ENCODE measurements around the gene ARHGAP40.

GRCh38 chr20:38671186-38671585 is 69.6 kb downstream of the ARHGAP40 start:
- no peak for TF ChIP-seq EGR2 (tag by site-specific recombination; IDR thresholded peaks at IDR 0.05; ENCODE audit: low read depth)
- no peak for TF ChIP-seq ZNF670 (tag by site-specific recombination; IDR thresholded peaks at IDR 0.05; ENCODE audit: low read depth)
- no peak for TF ChIP-seq KLF8 (tag by site-specific recombination; IDR thresholded peaks at IDR 0.05)
- TF ChIP-seq, protein P1, sequence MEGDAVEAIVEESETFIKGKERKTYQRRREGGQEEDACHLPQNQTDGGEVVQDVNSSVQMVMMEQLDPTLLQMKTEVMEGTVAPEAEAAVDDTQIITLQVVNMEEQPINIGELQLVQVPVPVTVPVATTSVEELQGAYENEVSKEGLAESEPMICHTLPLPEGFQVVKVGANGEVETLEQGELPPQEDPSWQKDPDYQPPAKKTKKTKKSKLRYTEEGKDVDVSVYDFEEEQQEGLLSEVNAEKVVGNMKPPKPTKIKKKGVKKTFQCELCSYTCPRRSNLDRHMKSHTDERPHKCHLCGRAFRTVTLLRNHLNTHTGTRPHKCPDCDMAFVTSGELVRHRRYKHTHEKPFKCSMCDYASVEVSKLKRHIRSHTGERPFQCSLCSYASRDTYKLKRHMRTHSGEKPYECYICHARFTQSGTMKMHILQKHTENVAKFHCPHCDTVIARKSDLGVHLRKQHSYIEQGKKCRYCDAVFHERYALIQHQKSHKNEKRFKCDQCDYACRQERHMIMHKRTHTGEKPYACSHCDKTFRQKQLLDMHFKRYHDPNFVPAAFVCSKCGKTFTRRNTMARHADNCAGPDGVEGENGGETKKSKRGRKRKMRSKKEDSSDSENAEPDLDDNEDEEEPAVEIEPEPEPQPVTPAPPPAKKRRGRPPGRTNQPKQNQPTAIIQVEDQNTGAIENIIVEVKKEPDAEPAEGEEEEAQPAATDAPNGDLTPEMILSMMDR (tag by site-specific recombination; IDR thresholded peaks at IDR 0.05) = no peak
